Liver (tissue), 9 donors: ENCODE data around the gene FADS2. TPM values are rescaled to one million over a fixed set of nuclear protein-coding genes. Genes with fewer than 3 reads are reported as not detected.

Source experiments
- DNase-seq: peaks from one replicate; pipeline ENCODE4 v3.0.0-alpha.2; 2017; ENCODE audit warnings: low spot score
- H3K27ac ChIP-seq, 2 donors: one replicate each; pipeline ENCODE4 v1.7.0; 2013; ENCODE audit warnings: inconsistent platforms in 2 of 2, low read length in 2 of 2, control low read depth in 1 of 2, low read depth in 1 of 2, mild to moderate bottlenecking in 1 of 2
- H3K27me3 ChIP-seq, 4 donors: one replicate each; pipeline versions ENCODE4 v1.6.1 to v1.7.0; 2013; ENCODE audit warnings: low read length in 3 of 4, inconsistent platforms in 1 of 4, mild to moderate bottlenecking in 1 of 4, moderate library complexity in 1 of 4; ENCODE audit not compliant: control insufficient read depth in 4 of 4, insufficient read depth in 4 of 4
- H3K36me3 ChIP-seq, 4 donors: one replicate each; pipeline versions ENCODE4 v1.6.1 to v1.7.0; 2013; ENCODE audit warnings: low read length in 3 of 4, mild to moderate bottlenecking in 3 of 4, low read depth in 1 of 4, moderate library complexity in 1 of 4; ENCODE audit not compliant: control insufficient read depth in 4 of 4, insufficient read depth in 3 of 4
- H3K4me1 ChIP-seq, 4 donors: one replicate each; pipeline versions ENCODE4 v1.6.1 to v1.7.0; 2013; ENCODE audit warnings: low read length in 3 of 4, mild to moderate bottlenecking in 3 of 4, moderate library complexity in 1 of 4; ENCODE audit not compliant: control insufficient read depth in 4 of 4, insufficient read depth in 4 of 4
- H3K4me3 ChIP-seq, 3 donors: one replicate each; pipeline versions ENCODE4 v1.6.1 to v1.7.0; 2013; ENCODE audit warnings: low read length in 3 of 3, control low read depth in 1 of 3, low read depth in 1 of 3, mild to moderate bottlenecking in 1 of 3
- H3K9ac ChIP-seq, 2 donors: one replicate each; pipeline ENCODE4 v1.7.0; 2013; ENCODE audit warnings: low read length in 2 of 2, mild to moderate bottlenecking in 2 of 2, moderate library complexity in 2 of 2, control low read depth in 1 of 2, low read depth in 1 of 2
- H3K9me3 ChIP-seq, 4 donors: one replicate each; pipeline versions ENCODE4 v1.6.1 to v1.7.0; 2013; ENCODE audit warnings: low read length in 3 of 4; ENCODE audit not compliant: control insufficient read depth in 4 of 4
- EGR1 ChIP-seq, 2 donors: IDR thresholded peaks; 2 replicates each; pipeline ENCODE4 v1.6.1; 2016 to 2018; ENCODE audit warnings: antibody characterized with exemption in 2 of 2, low read depth in 2 of 2
- FOXA1 ChIP-seq: IDR thresholded peaks from 2 replicates; pipeline ENCODE4 v1.6.1; 2016; ENCODE audit warnings: antibody characterized with exemption
- FOXA2 ChIP-seq: IDR thresholded peaks from 2 replicates; pipeline ENCODE4 v1.6.1; 2016; ENCODE audit warnings: antibody characterized with exemption
- GABPA ChIP-seq, 2 donors: IDR thresholded peaks in 1 of 2; conservative IDR thresholded peaks in 1 of 2; 2 replicates each; pipeline ENCODE4 v1.6.1; 2016; ENCODE audit warnings: antibody characterized with exemption in 2 of 2, mild to moderate bottlenecking in 1 of 2, moderate library complexity in 1 of 2
- HNF4A ChIP-seq, 2 donors: conservative IDR thresholded peaks; 2 replicates each; pipeline ENCODE4 v1.6.1; 2016; ENCODE audit warnings: antibody characterized with exemption in 2 of 2, mild to moderate bottlenecking in 2 of 2
- HNF4G ChIP-seq: IDR thresholded peaks from 2 replicates; pipeline ENCODE4 v1.6.1; 2016; ENCODE audit warnings: antibody characterized with exemption
- JUND ChIP-seq, 2 donors: IDR thresholded peaks; 2 replicates each; pipeline ENCODE4 v1.6.1; 2016; ENCODE audit warnings: antibody characterized with exemption in 2 of 2
- NR2F2 ChIP-seq: IDR thresholded peaks from 2 replicates; pipeline ENCODE4 v1.6.1; 2016; ENCODE audit warnings: antibody characterized with exemption
- RAD21 ChIP-seq, 2 donors: IDR thresholded peaks; 2 replicates each; pipeline ENCODE4 v1.6.1; 2016; ENCODE audit warnings: antibody characterized with exemption in 2 of 2, mild to moderate bottlenecking in 2 of 2
- RXRA ChIP-seq, 2 donors: IDR thresholded peaks; 2 replicates each; pipeline ENCODE4 v1.6.1; 2017 to 2018; ENCODE audit warnings: antibody characterized with exemption in 2 of 2, mild to moderate bottlenecking in 1 of 2
- SP1 ChIP-seq: IDR thresholded peaks from 2 replicates; pipeline ENCODE4 v1.6.1; 2018; ENCODE audit warnings: antibody characterized with exemption, mild to moderate bottlenecking
- TAF1 ChIP-seq: conservative IDR thresholded peaks from 2 replicates; pipeline ENCODE4 v1.6.1; 2016; ENCODE audit warnings: antibody characterized with exemption, mild to moderate bottlenecking
- YY1 ChIP-seq: IDR thresholded peaks from 2 replicates; pipeline ENCODE4 v1.6.1; 2016; ENCODE audit warnings: antibody characterized with exemption, mild to moderate bottlenecking
- WGBS: extraction: QIAGEN DNeasy Blood & Tissue Kit; methylation state at CpG from one replicate; pipeline ENCODE4 v1.1.7; 2013; 5-methylcytosine and 5-hydroxymethylcytosine counted together
- polyA plus RNA-seq, 2 donors: library from polyadenylated mRNA; stranded (reverse) in 1 of 2; unstranded in 1 of 2; fragments of 200-250 nt in 1 of 2; fragments of >200 nt in 1 of 2; fragmentation: Nextera tagmentation in 1 of 2; extraction: Ambion mirVana in 1 of 2; gene quantifications; one replicate each; pipeline versions ENCODE4 v1.2.1 to v1.2.3, GENCODE V29; 2013 to 2015
- total RNA-seq, 2 donors: library from RNA; depleted of rRNA; stranded (reverse); fragments of >200 nt; gene quantifications; one replicate each; pipeline ENCODE4 v1.2.3, GENCODE V29; 2014
- TF ChIP-seq, protein P1 (sequence below): IDR thresholded peaks from 2 replicates; pipeline ENCODE4 v1.6.1; 2016; ENCODE audit warnings: antibody characterized with exemption
- TF ChIP-seq, protein P2 (sequence below): fragments of 150-350 bp; IDR thresholded peaks from 2 replicates; pipeline ENCODE4 v1.5.1; 2017; ENCODE audit warnings: improper control_type of control experiment, low read depth, low read length; ENCODE audit not compliant: missing input control
- TF ChIP-seq, protein P3 (sequence below): IDR thresholded peaks from 2 replicates; pipeline ENCODE4 v1.6.1; 2016; ENCODE audit warnings: antibody characterized with exemption
- TF ChIP-seq, protein P4 (sequence below): IDR thresholded peaks from 2 replicates; pipeline ENCODE4 v1.6.1; 2016; ENCODE audit warnings: antibody characterized with exemption
- TF ChIP-seq, protein P5 (sequence below): IDR thresholded peaks from 2 replicates; pipeline ENCODE4 v1.6.1; 2016; ENCODE audit warnings: antibody characterized with exemption, mild to moderate bottlenecking
- donor health status: healthy.
- donor health status: healthy.
- donor health status: healthy.
- donor health status: healthy.
- donor health status: healthy.

Gene FADS2
- total and polyA plus RNA-seq, 4 donors = 2.8 to 281 (median 84.9) TPM

DNA sequence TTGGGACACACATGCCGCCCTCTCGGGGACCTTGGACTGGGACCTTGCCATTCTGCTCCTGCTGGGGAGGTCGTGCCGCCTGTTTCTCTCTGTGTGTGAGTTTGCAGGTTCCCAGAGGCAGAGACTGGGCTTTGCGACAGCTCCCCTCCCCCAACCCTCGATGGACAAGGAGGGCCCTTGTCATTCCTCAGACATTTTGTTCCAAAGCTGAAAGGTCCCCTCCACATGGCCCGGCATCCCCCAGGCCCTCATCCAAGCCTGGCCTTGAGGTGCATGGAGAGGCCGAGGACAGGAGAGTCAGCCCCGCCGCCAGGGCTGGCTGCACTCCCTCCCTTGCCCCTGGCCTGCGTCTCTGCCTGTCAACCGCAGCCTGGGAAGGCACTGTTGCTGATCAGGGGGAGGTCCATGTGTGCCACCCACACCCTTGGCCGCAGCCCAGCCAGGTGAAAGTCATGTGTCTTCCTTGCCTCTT lies 25.6 kb downstream of the FADS2 start:
- no peaks in the 10 kb centered on the region for H3K9me3 ChIP-seq
- no peak overlapping the region for H3K9ac ChIP-seq
- no peaks in the 10 kb centered on the region for H3K4me1 ChIP-seq
- H3K27ac ChIP-seq = no peak overlapping the region
- no peak for DNase-seq
- H3K4me3 ChIP-seq = no peak overlapping the region
- no peaks in the 10 kb centered on the region for H3K27me3 ChIP-seq
- H3K36me3 ChIP-seq = peaks cover 3 to 34% (median 16%) of the 10 kb centered on the region in 4 donors
- no peak for TF ChIP-seq JUND (IDR thresholded peaks at IDR 0.05)
- TF ChIP-seq HNF4A (conservative IDR thresholded peaks at IDR 0.05) = no peak
- no peak for TF ChIP-seq YY1
- TF ChIP-seq EGR1 (IDR thresholded peaks at IDR 0.05; ENCODE audit: low read depth in 2 of 2) = no peak
- no peak for TF ChIP-seq FOXA1
- no peak for TF ChIP-seq FOXA2
- TF ChIP-seq NR2F2 = no peak
- no peak for TF ChIP-seq SP1
- TF ChIP-seq, protein P1, sequence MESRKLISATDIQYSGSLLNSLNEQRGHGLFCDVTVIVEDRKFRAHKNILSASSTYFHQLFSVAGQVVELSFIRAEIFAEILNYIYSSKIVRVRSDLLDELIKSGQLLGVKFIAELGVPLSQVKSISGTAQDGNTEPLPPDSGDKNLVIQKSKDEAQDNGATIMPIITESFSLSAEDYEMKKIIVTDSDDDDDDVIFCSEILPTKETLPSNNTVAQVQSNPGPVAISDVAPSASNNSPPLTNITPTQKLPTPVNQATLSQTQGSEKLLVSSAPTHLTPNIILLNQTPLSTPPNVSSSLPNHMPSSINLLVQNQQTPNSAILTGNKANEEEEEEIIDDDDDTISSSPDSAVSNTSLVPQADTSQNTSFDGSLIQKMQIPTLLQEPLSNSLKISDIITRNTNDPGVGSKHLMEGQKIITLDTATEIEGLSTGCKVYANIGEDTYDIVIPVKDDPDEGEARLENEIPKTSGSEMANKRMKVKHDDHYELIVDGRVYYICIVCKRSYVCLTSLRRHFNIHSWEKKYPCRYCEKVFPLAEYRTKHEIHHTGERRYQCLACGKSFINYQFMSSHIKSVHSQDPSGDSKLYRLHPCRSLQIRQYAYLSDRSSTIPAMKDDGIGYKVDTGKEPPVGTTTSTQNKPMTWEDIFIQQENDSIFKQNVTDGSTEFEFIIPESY = no peak
- TF ChIP-seq, protein P2, sequence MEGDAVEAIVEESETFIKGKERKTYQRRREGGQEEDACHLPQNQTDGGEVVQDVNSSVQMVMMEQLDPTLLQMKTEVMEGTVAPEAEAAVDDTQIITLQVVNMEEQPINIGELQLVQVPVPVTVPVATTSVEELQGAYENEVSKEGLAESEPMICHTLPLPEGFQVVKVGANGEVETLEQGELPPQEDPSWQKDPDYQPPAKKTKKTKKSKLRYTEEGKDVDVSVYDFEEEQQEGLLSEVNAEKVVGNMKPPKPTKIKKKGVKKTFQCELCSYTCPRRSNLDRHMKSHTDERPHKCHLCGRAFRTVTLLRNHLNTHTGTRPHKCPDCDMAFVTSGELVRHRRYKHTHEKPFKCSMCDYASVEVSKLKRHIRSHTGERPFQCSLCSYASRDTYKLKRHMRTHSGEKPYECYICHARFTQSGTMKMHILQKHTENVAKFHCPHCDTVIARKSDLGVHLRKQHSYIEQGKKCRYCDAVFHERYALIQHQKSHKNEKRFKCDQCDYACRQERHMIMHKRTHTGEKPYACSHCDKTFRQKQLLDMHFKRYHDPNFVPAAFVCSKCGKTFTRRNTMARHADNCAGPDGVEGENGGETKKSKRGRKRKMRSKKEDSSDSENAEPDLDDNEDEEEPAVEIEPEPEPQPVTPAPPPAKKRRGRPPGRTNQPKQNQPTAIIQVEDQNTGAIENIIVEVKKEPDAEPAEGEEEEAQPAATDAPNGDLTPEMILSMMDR = no peak
- TF ChIP-seq, protein P3, sequence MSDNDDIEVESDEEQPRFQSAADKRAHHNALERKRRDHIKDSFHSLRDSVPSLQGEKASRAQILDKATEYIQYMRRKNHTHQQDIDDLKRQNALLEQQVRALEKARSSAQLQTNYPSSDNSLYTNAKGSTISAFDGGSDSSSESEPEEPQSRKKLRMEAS = no peak
- TF ChIP-seq HNF4G = no peak
- no peak for TF ChIP-seq TAF1
- no peak for TF ChIP-seq GABPA (IDR thresholded peaks at IDR 0.05 in 1 of 2, conservative IDR thresholded peaks at IDR 0.05 in 1 of 2)
- TF ChIP-seq RXRA (IDR thresholded peaks at IDR 0.05) = no peak
- TF ChIP-seq, protein P4, sequence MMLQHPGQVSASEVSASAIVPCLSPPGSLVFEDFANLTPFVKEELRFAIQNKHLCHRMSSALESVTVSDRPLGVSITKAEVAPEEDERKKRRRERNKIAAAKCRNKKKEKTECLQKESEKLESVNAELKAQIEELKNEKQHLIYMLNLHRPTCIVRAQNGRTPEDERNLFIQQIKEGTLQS = no peak
- TF ChIP-seq, protein P5, sequence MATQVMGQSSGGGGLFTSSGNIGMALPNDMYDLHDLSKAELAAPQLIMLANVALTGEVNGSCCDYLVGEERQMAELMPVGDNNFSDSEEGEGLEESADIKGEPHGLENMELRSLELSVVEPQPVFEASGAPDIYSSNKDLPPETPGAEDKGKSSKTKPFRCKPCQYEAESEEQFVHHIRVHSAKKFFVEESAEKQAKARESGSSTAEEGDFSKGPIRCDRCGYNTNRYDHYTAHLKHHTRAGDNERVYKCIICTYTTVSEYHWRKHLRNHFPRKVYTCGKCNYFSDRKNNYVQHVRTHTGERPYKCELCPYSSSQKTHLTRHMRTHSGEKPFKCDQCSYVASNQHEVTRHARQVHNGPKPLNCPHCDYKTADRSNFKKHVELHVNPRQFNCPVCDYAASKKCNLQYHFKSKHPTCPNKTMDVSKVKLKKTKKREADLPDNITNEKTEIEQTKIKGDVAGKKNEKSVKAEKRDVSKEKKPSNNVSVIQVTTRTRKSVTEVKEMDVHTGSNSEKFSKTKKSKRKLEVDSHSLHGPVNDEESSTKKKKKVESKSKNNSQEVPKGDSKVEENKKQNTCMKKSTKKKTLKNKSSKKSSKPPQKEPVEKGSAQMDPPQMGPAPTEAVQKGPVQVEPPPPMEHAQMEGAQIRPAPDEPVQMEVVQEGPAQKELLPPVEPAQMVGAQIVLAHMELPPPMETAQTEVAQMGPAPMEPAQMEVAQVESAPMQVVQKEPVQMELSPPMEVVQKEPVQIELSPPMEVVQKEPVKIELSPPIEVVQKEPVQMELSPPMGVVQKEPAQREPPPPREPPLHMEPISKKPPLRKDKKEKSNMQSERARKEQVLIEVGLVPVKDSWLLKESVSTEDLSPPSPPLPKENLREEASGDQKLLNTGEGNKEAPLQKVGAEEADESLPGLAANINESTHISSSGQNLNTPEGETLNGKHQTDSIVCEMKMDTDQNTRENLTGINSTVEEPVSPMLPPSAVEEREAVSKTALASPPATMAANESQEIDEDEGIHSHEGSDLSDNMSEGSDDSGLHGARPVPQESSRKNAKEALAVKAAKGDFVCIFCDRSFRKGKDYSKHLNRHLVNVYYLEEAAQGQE = no peak
- no peak for TF ChIP-seq RAD21 (IDR thresholded peaks at IDR 0.05)
- 84% methylated on average over 13 of the region's 13 CpGs for WGBS
